Measurements from ENCODE around the gene EHD4. TPM values are rescaled to one million over a fixed set of nuclear protein-coding genes. Genes with fewer than 3 reads are reported as not detected.

Gene EHD4
- total RNA-seq, 2 experiments from 2014 or later = 6.9 to 8.0 TPM

GRCh38 chr15:41896566-41896965 lies 75.8 kb downstream of the EHD4 start:
- H3K4me1 Mint-ChIP-seq (ENCODE audit: low read depth) = peaks cover 61% of the 10 kb centered on the region
- no peak for ATAC-seq

GRCh38 chr15:41895957-41896356 lies 76.4 kb downstream of the EHD4 start:
- peak overlapping the region; percentile 66 for H3K27ac Mint-ChIP-seq
- no peaks in the 10 kb centered on the region for H3K9me3 Mint-ChIP-seq (ENCODE audit: insufficient read depth)
- POLR2A ChIA-PET = interaction anchor here (0.9 to 1.2 kb wide), 2 partner anchors 9 to 41 kb away, joined by 5 read pairs; no protein-coding TSS in a partner anchor
- no peak for DNase-seq
- CTCF ChIA-PET = interaction anchor here (1.9 to 2.6 kb wide), 3 partner anchors 8 to 123 kb away, joined by 10 to 35 read pairs (median 27); partner anchors contain the start of gene MAPKBP1
- peaks cover 4% of the 10 kb centered on the region for H3K36me3 Mint-ChIP-seq (ENCODE audit: low read depth)
- ATAC-seq = no peak
- no peak overlapping the region for H3K4me3 Mint-ChIP-seq
- H3K27me3 Mint-ChIP-seq (ENCODE audit: low read depth) = no peaks in the 10 kb centered on the region
- H3K4me1 Mint-ChIP-seq (ENCODE audit: low read depth) = peaks cover 58% of the 10 kb centered on the region

More at GRCh38 chr15:41896566-41896965, 75.8 kb downstream of the EHD4 start:
- H3K27me3 Mint-ChIP-seq (ENCODE audit: low read depth) = no peaks in the 10 kb centered on the region
- ChIA-PET CTCF (interaction anchor here (2.3 to 2.6 kb wide), 2 partner anchors 8 to 123 kb away, joined by 27 to 35 read pairs; partner anchors contain the start of gene MAPKBP1), POLR2A (no interaction called here)
- H3K36me3 Mint-ChIP-seq (ENCODE audit: low read depth) = peaks cover 4% of the 10 kb centered on the region
- peak overlapping the region; percentile 66 for H3K27ac Mint-ChIP-seq
- no peak for DNase-seq
- H3K4me3 Mint-ChIP-seq = no peak overlapping the region
- no peaks in the 10 kb centered on the region for H3K9me3 Mint-ChIP-seq (ENCODE audit: insufficient read depth)

GRCh38 chr15:41895491-41895890 lies 76.9 kb downstream of the EHD4 start:
- no peak for ATAC-seq
- Mint-ChIP-seq H3K27me3 (ENCODE audit: low read depth) (no peaks in the 10 kb centered on the region), H3K27ac (peak overlapping the region; percentile 96), H3K4me1 (ENCODE audit: low read depth) (peaks cover 54% of the 10 kb centered on the region), H3K4me3 (peak overlapping the region; percentile 44), H3K36me3 (ENCODE audit: low read depth) (peaks cover 3% of the 10 kb centered on the region), H3K9me3 (ENCODE audit: insufficient read depth) (no peaks in the 10 kb centered on the region)
- CTCF ChIA-PET = interaction anchor here (1.0 to 2.6 kb wide), 6 partner anchors 9 to 430 kb away, joined by 3 to 35 read pairs (median 8); partner anchors contain the start of genes EHD4 and MAPKBP1
- no peak for DNase-seq
- POLR2A ChIA-PET = interaction anchor here (0.9 to 1.2 kb wide), 4 partner anchors 9 to 122 kb away, joined by 3 to 5 read pairs (median 4); partner anchors contain the start of gene MAPKBP1

- CTCF ChIA-PET = interaction anchor here (1.0 to 2.6 kb wide), 6 partner anchors 9 to 429 kb away, joined by 3 to 35 read pairs (median 8); partner anchors contain the start of genes EHD4 and MAPKBP1
- POLR2A ChIA-PET = interaction anchor here (0.9 to 1.2 kb wide), 4 partner anchors 10 to 121 kb away, joined by 3 to 5 read pairs (median 4); partner anchors contain the start of gene MAPKBP1
Observed at GRCh38 chr15:41894791-41895463, 77.4 kb downstream of the EHD4 start.

GRCh38 chr15:41894251-41894790 lies 78.0 kb downstream of the EHD4 start:
- peaks cover 3% of the 10 kb centered on the region for H3K36me3 Mint-ChIP-seq (ENCODE audit: low read depth)

More at GRCh38 chr15:41894791-41895463, 77.4 kb downstream of the EHD4 start:
- DNase-seq (peak; percentile 94), ATAC-seq (peak; percentile 100)
- peak overlapping the region; percentile 44 for H3K4me3 Mint-ChIP-seq
- no peaks in the 10 kb centered on the region for H3K27me3 Mint-ChIP-seq (ENCODE audit: low read depth)
- H3K36me3 Mint-ChIP-seq (ENCODE audit: low read depth) = peaks cover 3% of the 10 kb centered on the region
- H3K27ac Mint-ChIP-seq = peak overlapping the region; percentile 96
- peaks cover 51% of the 10 kb centered on the region for H3K4me1 Mint-ChIP-seq (ENCODE audit: low read depth)
- H3K9me3 Mint-ChIP-seq (ENCODE audit: insufficient read depth) = no peaks in the 10 kb centered on the region

GRCh38 chr15:41893422-41894250 lies 78.7 kb downstream of the EHD4 start, which contains the start of gene SPTBN5:
TSS of gene SPTBN5 (minus strand) at chr15:41894053. CDS start at chr15:41893497, 556 bp downstream.
- ChIA-PET POLR2A (interaction anchor here (0.6 kb wide), 1 partner anchor 11 kb away, joined by 3 read pairs; no protein-coding TSS in a partner anchor), CTCF (interaction anchor here (1.6 to 2.6 kb wide), 2 partner anchors 11 to 120 kb away, joined by 9 to 27 read pairs; partner anchors contain the start of gene MAPKBP1)
- DNase-seq (no peak), ATAC-seq (no peak)
- H3K4me1 Mint-ChIP-seq (ENCODE audit: low read depth) = peaks cover 55% of the 10 kb centered on the region
- no peaks in the 10 kb centered on the region for H3K27me3 Mint-ChIP-seq (ENCODE audit: low read depth)
- H3K4me3 Mint-ChIP-seq = peak within 1 kb of the TSS; percentile 44
- H3K9me3 Mint-ChIP-seq (ENCODE audit: insufficient read depth) = no peaks in the 10 kb centered on the region
- H3K36me3 Mint-ChIP-seq (ENCODE audit: low read depth) = no peaks in the 10 kb centered on the region
- peak within 1 kb of the TSS; percentile 96 for H3K27ac Mint-ChIP-seq

More at GRCh38 chr15:41894251-41894790, 78.0 kb downstream of the EHD4 start:
- H3K4me3 Mint-ChIP-seq = peak overlapping the region; percentile 44
- no peaks in the 10 kb centered on the region for H3K27me3 Mint-ChIP-seq (ENCODE audit: low read depth)
- H3K27ac Mint-ChIP-seq = peak overlapping the region; percentile 96
- POLR2A ChIA-PET = interaction anchor here (1.0 kb wide), 1 partner anchor 120 kb away, joined by 3 read pairs; the partner anchor contains the start of gene MAPKBP1
- CTCF ChIA-PET = interaction anchor here (1.0 to 2.6 kb wide), 5 partner anchors 10 to 428 kb away, joined by 4 to 35 read pairs (median 10); partner anchors contain the start of gene MAPKBP1
- H3K9me3 Mint-ChIP-seq (ENCODE audit: insufficient read depth) = no peaks in the 10 kb centered on the region
- H3K4me1 Mint-ChIP-seq (ENCODE audit: low read depth) = peaks cover 48% of the 10 kb centered on the region
- ATAC-seq (no peak), DNase-seq (no peak)

GRCh38 chr15:41892621-41893421 lies 79.5 kb downstream of the EHD4 start:
- ATAC-seq = no peak
- H3K27ac Mint-ChIP-seq = peak overlapping the region; percentile 80
- no peaks in the 10 kb centered on the region for H3K36me3 Mint-ChIP-seq (ENCODE audit: low read depth)
- DNase-seq = no peak
- H3K9me3 Mint-ChIP-seq (ENCODE audit: insufficient read depth) = no peaks in the 10 kb centered on the region
- peaks cover 63% of the 10 kb centered on the region for H3K4me1 Mint-ChIP-seq (ENCODE audit: low read depth)
- CTCF ChIA-PET = interaction anchor here (1.2 to 1.6 kb wide), 2 partner anchors 12 to 121 kb away, joined by 3 to 9 read pairs; no protein-coding TSS in a partner anchor
- no peaks in the 10 kb centered on the region for H3K27me3 Mint-ChIP-seq (ENCODE audit: low read depth)
- H3K4me3 Mint-ChIP-seq = peak overlapping the region; percentile 28
- POLR2A ChIA-PET = interaction anchor here (0.6 to 1.1 kb wide), 3 partner anchors 9 to 120 kb away, joined by 3 to 4 read pairs (median 3); no protein-coding TSS in a partner anchor

GRCh38 chr15:41891946-41892345 lies 80.4 kb downstream of the EHD4 start:
- no peaks in the 10 kb centered on the region for H3K9me3 Mint-ChIP-seq (ENCODE audit: insufficient read depth)
- no peaks in the 10 kb centered on the region for H3K27me3 Mint-ChIP-seq (ENCODE audit: low read depth)
- POLR2A ChIA-PET = interaction anchor here (1.1 kb wide), 2 partner anchors 10 to 119 kb away, joined by 3 to 4 read pairs; no protein-coding TSS in a partner anchor
- DNase-seq (no peak), ATAC-seq (no peak)
- CTCF ChIA-PET = interaction anchor here (1.2 to 1.6 kb wide), 3 partner anchors 13 to 120 kb away, joined by 3 to 9 read pairs (median 6); partner anchors contain the start of gene MAPKBP1
- no peaks in the 10 kb centered on the region for H3K36me3 Mint-ChIP-seq (ENCODE audit: low read depth)
- no peak overlapping the region for H3K4me3 Mint-ChIP-seq
- peaks cover 63% of the 10 kb centered on the region for H3K4me1 Mint-ChIP-seq (ENCODE audit: low read depth)
- peak overlapping the region; percentile 80 for H3K27ac Mint-ChIP-seq

GRCh38 chr15:41891226-41891625 lies 81.1 kb downstream of the EHD4 start:
- no peaks in the 10 kb centered on the region for H3K9me3 Mint-ChIP-seq (ENCODE audit: insufficient read depth)

GRCh38 chr15:41890050-41890690 lies 82.2 kb downstream of the EHD4 start:
- no peak overlapping the region for H3K4me3 Mint-ChIP-seq
- no peaks in the 10 kb centered on the region for H3K9me3 Mint-ChIP-seq (ENCODE audit: insufficient read depth)
- ATAC-seq (no peak), DNase-seq (no peak)
- ChIA-PET CTCF (interaction anchor here (1.3 kb wide), 1 partner anchor 47 kb away, joined by 3 read pairs; no protein-coding TSS in a partner anchor), POLR2A (no interaction called here)
- H3K4me1 Mint-ChIP-seq (ENCODE audit: low read depth) = peaks cover 54% of the 10 kb centered on the region
- no peaks in the 10 kb centered on the region for H3K27me3 Mint-ChIP-seq (ENCODE audit: low read depth)
- no peaks in the 10 kb centered on the region for H3K36me3 Mint-ChIP-seq (ENCODE audit: low read depth)
- H3K27ac Mint-ChIP-seq = peak overlapping the region; percentile 59

More at GRCh38 chr15:41891226-41891625, 81.1 kb downstream of the EHD4 start:
- ChIA-PET POLR2A (interaction anchor here (0.7 kb wide), 2 partner anchors 15 to 190 kb away, joined by 3 read pairs; no protein-coding TSS in a partner anchor), CTCF (interaction anchor here (1.4 kb wide), 1 partner anchor 117 kb away, joined by 6 read pairs; the partner anchor contains the start of gene MAPKBP1)
- no peaks in the 10 kb centered on the region for H3K27me3 Mint-ChIP-seq (ENCODE audit: low read depth)
- DNase-seq (no peak), ATAC-seq (no peak)
- H3K4me3 Mint-ChIP-seq = no peak overlapping the region
- H3K4me1 Mint-ChIP-seq (ENCODE audit: low read depth) = peaks cover 60% of the 10 kb centered on the region
- no peak overlapping the region for H3K27ac Mint-ChIP-seq
- no peaks in the 10 kb centered on the region for H3K36me3 Mint-ChIP-seq (ENCODE audit: low read depth)
